SU-DHL-6 (cell line): ENCODE results near the gene ALK.

Experiments
- H2AFZ ChIP-seq: fragments of 200-600 bp; sonication (generic); 2 replicates; pipeline ENCODE4 v1.6.1; 2014; ENCODE audit warnings: low read depth, mild to moderate bottlenecking, moderate library complexity, mixed read lengths, antibody characterized with exemption, low read length; ENCODE audit not compliant: severe bottlenecking
- H3F3A ChIP-seq: fragments of 200-600 bp; shearing (Covaris generic); 2 replicates; pipeline ENCODE4 v1.6.0; 2016; ENCODE audit warnings: antibody characterized with exemption, mild to moderate bottlenecking; ENCODE audit not compliant: insufficient read depth
- H3K27ac ChIP-seq: fragments of 200-600 bp; sonication (generic); 2 replicates; pipeline ENCODE4 v1.5.1; 2016; ENCODE audit warnings: low read depth, mild to moderate bottlenecking, low read length, moderate library complexity, mixed read lengths
- H3K27me3 ChIP-seq: fragments of 200-600 bp; sonication (generic), shearing (Covaris generic); 2 replicates; pipeline ENCODE4 v1.6.0; 2014; ENCODE audit warnings: mild to moderate bottlenecking, low read length
- H3K36me3 ChIP-seq: fragments of 200-600 bp; sonication (generic); 2 replicates; pipeline ENCODE4 v1.6.1; 2014; ENCODE audit warnings: mild to moderate bottlenecking, low read length, mixed read lengths
- H3K4me2 ChIP-seq: fragments of 300-600, 200-600 bp; shearing (Covaris generic), sonication (generic); 2 replicates; pipeline ENCODE4 v1.6.0; 2014; ENCODE audit warnings: low read length, low read depth, mild to moderate bottlenecking; ENCODE audit not compliant: poor library complexity, severe bottlenecking
- H3K4me3 ChIP-seq: fragments of 200-600 bp; sonication (generic); 2 replicates; pipeline ENCODE4 v1.5.1; 2014; ENCODE audit warnings: antibody characterized with exemption, low read length, mild to moderate bottlenecking, mixed read lengths; ENCODE audit not compliant: insufficient read depth, poor library complexity, severe bottlenecking
- H3K79me2 ChIP-seq: fragments of 200-600 bp; sonication (generic); 2 replicates; pipeline ENCODE4 v1.6.1; 2014; ENCODE audit warnings: mild to moderate bottlenecking, low read length, moderate library complexity; ENCODE audit not compliant: insufficient read depth
- H3K9ac ChIP-seq: fragments of 200-600 bp; sonication (generic); 2 replicates; pipeline ENCODE4 v1.7.0; 2014; ENCODE audit warnings: mild to moderate bottlenecking, low read length
- H3K9me2 ChIP-seq: fragments of 200-600 bp; sonication (generic); replicated peaks from 2 replicates; pipeline ENCODE4 v1.6.1; 2014; ENCODE audit warnings: low read length; ENCODE audit not compliant: insufficient read depth
- H3K9me3 ChIP-seq: fragments of 200-600 bp; sonication (generic); 2 replicates; pipeline ENCODE4 v1.6.1; 2014; ENCODE audit warnings: low read length, mixed read lengths; ENCODE audit not compliant: insufficient read depth
- H4K20me1 ChIP-seq: fragments of 200-600 bp; sonication (generic); 2 replicates; pipeline ENCODE4 v1.6.1; 2014; ENCODE audit warnings: low read depth, mild to moderate bottlenecking, antibody characterized with exemption, low read length, moderate library complexity, mixed read lengths
- CTCF ChIP-seq: fragments of 200-600 bp; sonication (generic); IDR thresholded peaks from one replicate; pipeline ENCODE4 v1.5.1; 2017; ENCODE audit warnings: antibody characterized with exemption, mild to moderate bottlenecking, low read length, moderate library complexity; ENCODE audit not compliant: insufficient read depth, poor library complexity, severe bottlenecking
- EZH2phosphoT487 ChIP-seq: fragments of 200-600 bp; sonication (generic), shearing (Covaris generic); conservative IDR thresholded peaks from 2 replicates; pipeline ENCODE4 v1.6.1; 2018; ENCODE audit warnings: mild to moderate bottlenecking, antibody characterized with exemption, low read length, moderate library complexity, mixed read lengths

Gene ALK

GRCh38 chr2:29189052-29189451 lies 732.3 kb downstream of the ALK start:
- H3K9ac ChIP-seq, result peak overlapping the region; percentile 23
- no peaks in the 10 kb centered on the region for H3K36me3 ChIP-seq
- H2AFZ ChIP-seq, result no peak overlapping the region
- no peaks in the 10 kb centered on the region for H3K79me2 ChIP-seq
- peak overlapping the region; percentile 60 for H3K4me2 ChIP-seq
- TF ChIP-seq EZH2phosphoT487 (no peak), CTCF (no peak)
- peaks cover 17% of the 10 kb centered on the region for H3F3A ChIP-seq
- no peaks in the 10 kb centered on the region for H3K27me3 ChIP-seq
- no peaks in the 10 kb centered on the region for H4K20me1 ChIP-seq
- H3K9me3 ChIP-seq, result peaks cover 8% of the 10 kb centered on the region; the same call in 1 of the 2 replicates
- H3K27ac ChIP-seq, result peak overlapping the region; percentile 86
- H3K4me3 ChIP-seq, result peak overlapping the region; percentile 23
- H3K9me2 ChIP-seq, result no peaks in the 10 kb centered on the region

GRCh38 chr2:29187926-29188325 lies 733.5 kb downstream of the ALK start:
- no peak overlapping the region for H3K9ac ChIP-seq
- H3K9me2 ChIP-seq, result no peaks in the 10 kb centered on the region
- peaks cover 17% of the 10 kb centered on the region for H3F3A ChIP-seq
- H3K4me2 ChIP-seq, result no peak overlapping the region
- TF ChIP-seq EZH2phosphoT487, result no peak
- TF ChIP-seq CTCF, result no peak
- no peak overlapping the region for H3K27ac ChIP-seq
- no peak overlapping the region for H3K4me3 ChIP-seq
- H3K27me3 ChIP-seq, result no peaks in the 10 kb centered on the region
- H2AFZ ChIP-seq, result no peak overlapping the region
- no peaks in the 10 kb centered on the region for H3K36me3 ChIP-seq
- H3K79me2 ChIP-seq, result no peaks in the 10 kb centered on the region
- H4K20me1 ChIP-seq, result no peaks in the 10 kb centered on the region
- H3K9me3 ChIP-seq, result peaks cover 8% of the 10 kb centered on the region; the same call in 1 of the 2 replicates

GRCh38 chr2:29186817-29187216 lies 734.6 kb downstream of the ALK start:
- no peak overlapping the region for H2AFZ ChIP-seq
- no peak overlapping the region for H3K4me2 ChIP-seq
- H3K36me3 ChIP-seq, result no peaks in the 10 kb centered on the region
- H3K27ac ChIP-seq, result no peak overlapping the region
- H3F3A ChIP-seq, result peaks cover 17% of the 10 kb centered on the region
- no peaks in the 10 kb centered on the region for H3K9me2 ChIP-seq
- H3K9me3 ChIP-seq, result peaks cover 8% of the 10 kb centered on the region; the same call in 1 of the 2 replicates
- no peak overlapping the region for H3K4me3 ChIP-seq
- no peaks in the 10 kb centered on the region for H3K79me2 ChIP-seq
- H3K9ac ChIP-seq, result no peak overlapping the region
- TF ChIP-seq CTCF (no peak), EZH2phosphoT487 (no peak)
- no peaks in the 10 kb centered on the region for H4K20me1 ChIP-seq
- no peaks in the 10 kb centered on the region for H3K27me3 ChIP-seq
